Camera-type eye (tissue), 1 donor: ENCODE data around the gene UBA1. TPM values are rescaled to one million over a fixed set of nuclear protein-coding genes. Genes with fewer than 3 reads are reported as not detected.

Source experiments
- total RNA-seq: library from RNA; depleted of rRNA; stranded (reverse); fragments of >200 nt; gene quantifications from one replicate; pipeline ENCODE4 v1.2.3, GENCODE V29; 2014

Gene UBA1
- total RNA-seq = 215 TPM

GRCh38 chrX:47193475-47194193 is at the start of gene UBA1:
UBA1 (plus strand) TSS chrX:47193829; CDS start chrX:47198803, 4,974 bp downstream.

GRCh38 chrX:47144626-47145394 is 48.8 kb upstream of the UBA1 start, which contains the start of the genes NDUFB11 and RBM10:
NDUFB11 (minus strand) TSS chrX:47144702; CDS start chrX:47144679, 23 bp downstream.
RBM10 (plus strand) TSS chrX:47145221; CDS start chrX:47147482, 2,261 bp downstream.

DNA sequence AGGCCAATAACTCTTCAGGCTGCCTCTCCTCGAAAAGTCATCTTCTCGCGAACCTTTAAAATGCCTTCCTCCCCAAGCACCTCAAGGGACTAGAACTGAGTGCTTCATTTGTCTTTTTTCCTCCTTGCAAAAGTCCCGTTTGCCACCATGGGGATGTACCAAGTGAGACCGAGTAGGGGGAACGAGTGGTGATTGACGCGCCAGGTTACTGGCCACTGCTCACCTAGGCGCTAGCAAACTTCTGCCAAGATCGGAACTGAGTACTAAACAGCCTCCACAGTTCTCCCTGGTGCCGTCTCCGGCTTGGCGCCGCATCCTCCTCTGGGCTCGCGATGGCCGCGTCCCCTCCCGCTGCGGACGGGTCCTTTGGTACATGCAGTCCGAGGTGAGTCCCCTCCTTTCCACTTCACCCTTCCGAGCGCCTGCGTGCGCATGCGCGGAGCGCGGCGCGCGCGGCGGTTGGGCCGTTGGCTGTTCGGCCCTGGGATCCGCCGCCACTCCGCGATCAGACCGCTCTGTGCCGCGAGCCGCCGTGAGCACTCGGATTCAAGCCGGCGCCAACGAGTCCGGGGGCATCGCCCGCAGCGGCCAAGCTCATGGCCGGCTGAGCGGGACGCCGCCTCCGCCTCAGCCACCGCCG is 24.8 kb downstream of the UBA1 start, which contains the start of gene CDK16:
TSS of gene CDK16 (plus strand) at position 402 of the 640 bp plus-strand sequence. CDS start 4,877 bp downstream, outside the sequence.

DNA sequence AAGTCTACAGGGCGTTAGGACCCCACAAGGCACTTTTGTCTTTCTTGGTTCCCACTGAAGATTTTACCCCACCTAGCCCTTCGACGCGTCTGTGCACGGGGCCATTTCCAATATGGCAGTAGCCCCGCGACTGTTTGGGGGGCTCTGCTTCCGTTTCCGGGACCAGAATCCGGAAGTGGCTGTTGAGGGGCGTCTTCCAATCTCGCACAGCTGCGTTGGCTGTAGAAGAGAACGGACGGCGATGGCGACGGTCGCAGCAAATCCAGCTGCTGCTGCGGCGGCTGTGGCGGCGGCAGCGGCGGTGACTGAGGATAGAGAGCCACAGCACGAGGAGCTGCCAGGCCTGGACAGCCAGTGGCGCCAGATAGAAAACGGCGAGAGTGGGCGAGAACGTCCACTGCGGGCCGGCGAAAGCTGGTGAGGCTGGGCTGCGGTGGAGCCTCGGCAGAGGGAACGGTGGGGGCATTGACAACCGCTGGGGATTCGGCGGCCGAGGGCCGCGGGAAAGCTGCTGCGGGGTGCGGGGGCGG is 39.2 kb downstream of the UBA1 start, which contains the start of gene USP11:
TSS of gene USP11 (plus strand) at position 207 of the 530 bp plus-strand sequence. CDS start at position 242, 35 bp downstream.

Other genes starting within 250 kb of the UBA1 start
- 11.4 TPM for gene RGN, start 115.4 kb upstream of the UBA1 start, total RNA-seq
- gene NDUFB11, start 49.1 kb upstream of the UBA1 start, total RNA-seq = 35.3 TPM
- 47.9 TPM for gene RBM10, start 48.6 kb upstream of the UBA1 start, total RNA-seq
- gene CDK16, start 24.9 kb downstream of the UBA1 start, total RNA-seq = 87.1 TPM
- 142 TPM for gene USP11, start 39.2 kb downstream of the UBA1 start, total RNA-seq
- 2.6 TPM for gene ZNF157, start 176.7 kb downstream of the UBA1 start, total RNA-seq